GM21423 (cell line): Measurements from ENCODE around the gene PRKD1.

Experiments used
- ATAC-seq: cut with Tn5 transposase; IDR thresholded peaks from one replicate; pipeline ENCODE4 v1.9.1; 2021; ENCODE audit warnings: mild to moderate bottlenecking, moderate library complexity; ENCODE audit not compliant: unreplicated experiment

The PRKD1 gene

GRCh38 chr14:29682789-29683188 is 244.9 kb downstream of the PRKD1 start:
- ATAC-seq: no peak

GRCh38 chr14:29681316-29681715 is 246.3 kb downstream of the PRKD1 start:
- no peak for ATAC-seq

- no peak for ATAC-seq
These were observed 252.9 kb downstream of the PRKD1 start for GRCh38 chr14:29674566-29675285.

GRCh38 chr14:29672831-29673230 is 254.8 kb downstream of the PRKD1 start:
- ATAC-seq: no peak

- ATAC-seq: no peak
These were observed 256.6 kb downstream of the PRKD1 start for GRCh38 chr14:29671034-29671433.

- no peak for ATAC-seq
These were observed 259.4 kb downstream of the PRKD1 start for GRCh38 chr14:29668201-29668600.

GRCh38 chr14:29664515-29664914 is 263.1 kb downstream of the PRKD1 start:
- no peak for ATAC-seq

- no peak for ATAC-seq
These were observed 264.3 kb downstream of the PRKD1 start for GRCh38 chr14:29663281-29663801.

- no peak for ATAC-seq
These were observed 272.6 kb downstream of the PRKD1 start for GRCh38 chr14:29654901-29655550.

GRCh38 chr14:29653303-29653702 is 274.3 kb downstream of the PRKD1 start:
- no peak for ATAC-seq

- no peak for ATAC-seq
These were observed 275.1 kb downstream of the PRKD1 start for GRCh38 chr14:29652571-29652970.

GRCh38 chr14:29650554-29651269 is 276.9 kb downstream of the PRKD1 start:
- ATAC-seq: no peak

GRCh38 chr14:29649170-29649569 is 278.5 kb downstream of the PRKD1 start:
- ATAC-seq: no peak

GRCh38 chr14:29648045-29648444 is 279.6 kb downstream of the PRKD1 start:
- ATAC-seq: no peak

GRCh38 chr14:29645117-29645516 is 282.5 kb downstream of the PRKD1 start:
- ATAC-seq: no peak

- no peak for ATAC-seq
These were observed 284.0 kb downstream of the PRKD1 start for GRCh38 chr14:29643433-29644211.

GRCh38 chr14:29637411-29637810 is 290.2 kb downstream of the PRKD1 start:
- no peak for ATAC-seq

- no peak for ATAC-seq
These were observed 290.8 kb downstream of the PRKD1 start for GRCh38 chr14:29636870-29637269.

- no peak for ATAC-seq
These were observed 297.0 kb downstream of the PRKD1 start for GRCh38 chr14:29630566-29631160.

GRCh38 chr14:29629839-29630238 is 297.8 kb downstream of the PRKD1 start:
- ATAC-seq: no peak

- ATAC-seq: no peak
These were observed 300.5 kb downstream of the PRKD1 start for GRCh38 chr14:29627137-29627536.
